Activated CD4-positive, alpha-beta T cell treated with anti-CD3 and anti-CD28 coated beads, Interleukin-2, amount 50 U/mL, for 16 hours (primary cell): ENCODE data around the gene LUM.

Source experiments
- DNase-seq: peaks from one replicate; pipeline ENCODE4 v3.0.0-alpha.2; 2020

The LUM gene

GRCh38 chr12:91111366-91112325, at the start of gene LUM:
LUM (minus strand) TSS chr12:91111494; CDS start chr12:91108979, 2,515 bp downstream.
- DNase-seq: no peak

GRCh38 chr12:91161009-91161408, 49.7 kb upstream of the LUM start:
- DNase-seq: no peak

DNA sequence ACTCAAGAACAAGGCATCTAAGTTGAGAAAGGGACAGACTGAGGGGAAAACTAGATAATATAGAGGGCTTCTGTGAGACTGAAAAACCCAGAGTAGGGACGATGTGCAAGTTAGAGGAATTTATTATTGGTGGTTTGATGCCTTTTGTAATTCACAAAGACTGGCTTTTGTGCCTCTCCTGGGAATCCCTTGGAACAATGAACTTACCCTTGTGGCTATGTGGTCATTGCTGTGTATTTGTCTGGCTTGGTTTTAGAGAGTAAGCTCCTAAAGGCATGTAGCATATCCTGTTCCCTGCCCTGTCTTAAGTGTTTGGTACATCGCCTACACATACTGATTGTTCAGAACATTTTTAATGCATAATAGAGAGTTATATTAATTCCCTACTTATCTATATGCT, 44.7 kb upstream of the LUM start:
- no peak for DNase-seq

- DNase-seq: no peak
Measured at GRCh38 chr12:91154131-91154530, 42.8 kb upstream of the LUM start.

DNA sequence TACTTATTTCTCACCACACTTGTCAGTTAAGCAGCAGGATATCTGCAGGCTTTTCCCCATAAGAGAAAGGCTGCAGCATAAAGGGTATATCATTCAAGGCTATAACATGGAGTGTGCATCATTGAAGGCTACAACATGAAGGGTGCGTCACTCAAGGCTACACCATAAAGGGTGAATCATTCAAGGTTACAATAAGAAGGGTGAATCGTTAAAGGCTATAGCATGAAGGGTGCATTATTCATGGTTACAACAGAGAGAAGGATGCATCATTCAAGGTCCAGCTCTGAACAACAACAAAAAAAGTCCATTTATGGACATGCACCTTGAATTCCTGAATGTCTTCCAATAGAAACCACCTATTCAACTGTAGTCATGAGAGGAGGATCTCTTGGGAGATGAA, 32.8 kb upstream of the LUM start:
- DNase-seq: no peak

- DNase-seq: no peak
Measured at GRCh38 chr12:91143206-91143605, 31.9 kb upstream of the LUM start.

DNA sequence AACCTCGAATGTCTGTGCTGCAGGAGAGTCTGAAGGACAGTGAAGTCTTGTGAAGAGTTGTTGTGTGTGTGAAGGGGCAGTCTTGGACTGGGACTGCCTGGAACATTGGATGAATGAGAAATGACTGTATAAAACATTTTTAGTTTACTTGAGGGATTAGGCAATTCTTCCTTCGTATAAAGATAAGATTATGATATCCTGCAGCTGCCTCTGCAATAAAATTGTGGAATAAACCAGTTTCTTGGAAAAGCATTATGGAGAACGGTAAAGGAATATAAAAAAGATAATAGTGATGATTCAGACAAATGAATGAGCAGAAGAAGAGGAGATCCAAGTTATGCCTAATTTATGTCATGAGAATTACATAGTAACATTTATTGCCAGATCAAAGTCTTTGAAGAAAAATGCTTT, 30.9 kb upstream of the LUM start:
- DNase-seq: no peak

DNA sequence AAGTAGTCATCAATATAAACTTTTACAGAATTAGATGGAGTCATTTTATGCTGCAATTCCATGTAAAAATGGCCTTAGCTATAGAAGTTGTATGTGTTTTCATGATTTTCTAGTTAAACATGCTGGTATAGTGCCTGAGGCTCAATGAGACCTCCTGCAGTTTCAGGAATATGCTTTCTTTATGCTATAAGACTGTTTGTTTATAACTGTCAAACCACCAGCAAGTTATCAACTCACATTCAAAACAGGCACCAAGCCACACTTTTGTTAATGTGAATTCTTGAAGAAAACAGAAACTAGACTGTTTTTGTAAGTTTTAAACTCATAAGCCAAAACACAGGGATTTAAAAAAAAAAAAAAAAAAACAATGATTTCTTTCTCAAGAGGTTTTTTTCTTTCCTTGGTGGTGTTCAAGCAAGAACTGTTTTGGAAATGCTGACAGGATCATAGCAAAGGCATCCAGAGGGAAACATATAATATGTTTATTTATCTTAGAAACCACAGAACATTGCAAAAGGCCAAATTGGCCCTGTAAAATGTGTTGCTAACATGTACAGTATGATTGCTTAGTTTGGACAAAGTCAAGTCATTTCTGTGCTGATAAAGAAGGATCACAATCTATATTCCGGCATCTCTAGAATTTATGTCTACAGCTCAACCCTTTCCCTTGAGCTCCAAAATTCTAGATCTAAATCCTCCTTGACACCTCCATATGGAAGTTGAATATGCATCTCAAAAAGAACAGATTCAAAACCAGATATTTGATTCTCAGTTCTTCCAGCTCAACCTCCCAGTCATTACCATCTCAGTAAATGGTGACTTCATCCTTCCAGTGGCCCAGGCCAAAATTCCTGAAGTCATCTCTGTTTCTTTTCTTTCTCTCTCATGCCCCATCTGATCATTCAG, 29.0 kb upstream of the LUM start:
- DNase-seq: no peak

DNA sequence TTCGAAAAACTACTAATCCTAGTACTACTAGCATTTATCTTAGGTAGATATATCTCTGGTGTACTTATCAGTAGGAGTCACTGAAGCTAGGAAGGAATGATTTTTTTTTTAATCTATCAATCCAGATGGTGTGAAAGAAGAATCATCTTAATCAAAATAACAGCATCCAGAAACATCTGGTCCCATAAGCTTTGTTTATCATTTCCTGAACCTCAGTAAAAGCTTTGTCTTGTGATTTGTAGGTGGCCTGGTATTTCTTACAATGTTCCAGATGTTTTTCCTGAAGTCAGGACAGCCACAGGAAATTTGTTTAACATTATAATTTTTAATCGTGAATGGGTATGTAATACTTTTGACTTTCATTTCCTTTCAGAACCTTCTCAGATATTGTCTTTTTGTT, 28.0 kb upstream of the LUM start:
- no peak for DNase-seq

GRCh38 chr12:91138337-91138920, 27.1 kb upstream of the LUM start:
- DNase-seq: no peak

GRCh38 chr12:91133871-91134270, 22.6 kb upstream of the LUM start:
- DNase-seq: no peak

DNA sequence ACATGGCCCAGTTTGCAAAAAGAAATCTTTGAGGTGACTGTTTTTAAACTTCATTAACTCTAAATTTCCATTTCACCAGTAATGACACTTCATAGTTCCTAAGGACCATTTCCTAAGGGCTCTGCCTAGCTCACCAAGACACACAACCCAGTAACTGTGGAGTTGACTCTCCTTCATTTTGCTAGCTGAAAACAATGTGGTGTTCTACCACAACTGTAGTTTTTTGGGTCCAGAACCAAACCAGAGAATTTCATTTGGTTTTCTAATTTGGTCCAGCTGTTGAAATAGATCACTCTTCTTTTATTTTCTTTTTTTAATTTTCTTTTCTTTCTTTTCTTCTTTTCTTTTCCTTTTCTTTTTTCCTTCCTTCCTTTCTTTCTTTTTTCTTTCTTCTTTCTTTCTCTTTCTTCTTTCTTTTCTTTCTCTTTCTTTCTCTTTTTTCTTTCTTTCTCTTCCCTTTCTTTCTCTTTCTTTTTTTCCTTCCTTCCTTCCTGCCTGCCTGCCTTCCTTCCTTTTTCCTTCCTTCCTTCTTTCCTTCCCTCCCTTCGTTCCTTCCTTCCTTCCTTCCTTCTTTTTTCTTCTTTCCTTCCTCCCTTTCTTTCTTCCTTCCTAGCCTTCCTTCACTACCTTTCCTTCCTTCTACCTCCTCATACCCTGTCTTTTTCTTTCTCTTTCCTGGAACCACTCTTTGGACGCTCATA, 18.5 kb upstream of the LUM start:
- no peak for DNase-seq

DNA sequence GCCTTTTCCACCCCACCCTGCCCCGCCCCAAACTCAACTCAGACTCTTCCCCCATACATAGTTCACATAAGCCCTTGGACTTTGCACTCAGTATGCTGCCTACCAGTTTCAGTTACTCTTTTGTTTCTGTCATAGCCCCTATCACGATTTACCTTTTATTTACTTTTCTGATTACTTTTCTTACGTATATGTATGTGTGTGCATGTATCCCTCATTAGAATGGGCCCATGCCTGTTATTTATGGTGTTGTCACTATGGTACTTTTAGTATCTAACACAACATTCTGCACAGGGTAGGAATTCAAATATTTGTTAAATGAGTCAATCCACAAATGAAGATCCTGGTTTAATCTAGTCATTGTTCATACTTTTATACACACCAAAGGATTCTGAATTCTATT, 16.5 kb upstream of the LUM start:
- no peak for DNase-seq

DNA sequence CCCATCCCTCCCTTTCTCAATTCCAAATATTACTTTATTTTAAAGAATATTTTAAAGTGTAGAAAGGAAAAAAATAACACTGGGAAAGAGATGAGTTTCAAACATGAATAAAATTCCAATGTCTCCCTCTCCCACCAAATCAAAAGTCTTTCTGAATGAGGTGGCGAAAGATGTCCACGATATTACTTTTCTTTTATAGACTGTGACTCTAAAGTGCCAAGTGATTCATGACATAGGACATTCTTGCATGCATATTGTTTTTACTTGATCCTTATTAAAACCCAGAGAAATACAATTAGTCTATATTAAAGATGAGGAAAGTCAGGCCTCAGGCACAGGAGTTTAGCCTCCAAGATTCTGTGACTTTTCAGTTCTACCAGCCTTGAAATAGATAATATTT, 16.0 kb upstream of the LUM start:
- DNase-seq: no peak

GRCh38 chr12:91126516-91126915, 15.2 kb upstream of the LUM start:
- DNase-seq: no peak

DNA sequence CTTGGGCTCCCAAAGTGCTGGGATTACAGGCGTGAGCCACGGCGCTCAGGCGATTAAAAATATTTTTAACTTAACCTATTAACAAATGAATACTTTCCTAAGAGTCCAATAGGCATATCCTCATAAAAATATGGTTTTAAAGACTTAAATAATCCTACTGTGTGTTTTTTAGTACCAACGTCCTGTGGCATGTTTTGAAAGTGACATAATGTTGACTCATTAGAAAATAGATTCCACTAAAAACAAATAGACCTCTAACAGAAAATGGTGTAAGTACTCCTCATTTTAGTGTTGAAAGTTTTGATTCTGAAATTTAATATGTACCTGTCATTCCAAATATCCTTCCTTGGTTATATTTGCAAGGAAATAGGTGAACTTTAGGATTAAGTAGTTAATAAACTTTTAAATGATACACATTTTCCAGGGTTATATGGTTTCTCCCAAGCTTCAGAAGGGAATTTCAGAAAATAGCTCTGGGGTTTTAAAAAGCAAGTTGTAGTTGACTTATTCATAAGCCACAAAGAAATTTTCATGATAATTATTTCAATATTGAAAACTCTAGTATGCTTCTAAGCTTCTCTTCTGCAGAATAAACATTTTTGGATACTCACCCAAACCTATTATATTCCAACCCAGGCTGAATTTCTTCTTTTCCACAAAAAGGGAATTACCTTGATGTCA, 12.1 kb upstream of the LUM start:
- DNase-seq: no peak

DNA sequence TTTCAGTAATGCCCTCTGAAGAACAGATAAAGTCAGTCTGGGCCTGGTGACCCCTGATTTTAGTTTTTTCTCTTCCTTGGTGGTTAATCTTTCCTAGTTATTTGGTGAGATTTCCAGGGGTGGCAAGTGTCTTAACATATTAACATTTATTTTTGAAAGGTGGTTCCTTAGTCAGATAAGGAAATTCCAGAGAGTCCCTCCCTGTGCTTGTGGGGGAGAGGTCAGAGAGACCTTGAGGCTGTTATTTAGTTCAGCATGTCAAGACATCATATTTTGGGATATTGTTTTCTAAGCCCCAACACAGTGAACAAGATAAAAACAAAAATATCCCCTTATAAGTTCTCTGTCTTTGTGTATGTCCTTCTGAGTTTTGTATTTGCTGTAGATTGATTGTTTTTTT, 9.5 kb upstream of the LUM start:
- DNase-seq: no peak

DNA sequence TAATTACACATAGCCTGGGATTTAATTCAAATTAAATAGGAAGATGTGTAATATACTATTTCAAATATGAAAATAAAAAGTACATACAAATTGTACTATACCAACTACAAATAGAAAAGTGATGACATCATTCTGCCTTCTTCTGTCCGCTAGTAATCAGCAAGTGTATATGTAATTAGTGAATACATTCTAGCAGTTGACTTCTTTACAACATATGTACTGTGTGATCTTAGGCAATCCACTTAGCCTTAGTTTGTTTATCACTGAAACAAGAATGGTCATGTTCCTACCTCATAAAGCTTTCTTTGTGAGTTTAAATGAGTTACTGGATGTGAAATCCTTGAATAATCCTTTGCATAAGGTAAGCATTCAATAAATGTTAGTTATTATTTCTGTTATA, 7.8 kb upstream of the LUM start:
- no peak for DNase-seq

DNA sequence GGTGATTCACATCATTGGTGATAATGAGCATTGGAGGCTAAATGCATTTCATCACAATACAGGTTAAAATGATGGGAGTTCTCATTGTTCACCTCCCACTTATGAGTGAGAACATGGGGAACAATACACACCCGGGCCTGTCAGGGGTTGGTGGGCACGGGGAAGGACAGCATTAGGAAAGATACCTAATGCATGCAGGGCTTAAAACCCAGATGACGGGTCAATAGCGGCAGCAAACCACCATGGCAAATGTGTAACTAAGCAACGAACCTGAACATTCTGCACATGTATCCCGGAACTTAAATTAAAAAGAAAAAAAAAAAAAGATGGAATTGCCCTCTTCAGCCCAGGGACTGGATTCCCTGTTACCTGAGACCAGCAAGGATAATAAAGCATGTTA, 2.3 kb upstream of the LUM start:
- no peak for DNase-seq

GRCh38 chr12:91110311-91110924, 876 bp downstream of the LUM start:
- DNase-seq: no peak

- DNase-seq: no peak
Measured at GRCh38 chr12:91109581-91110310, 1.5 kb downstream of the LUM start.
